A549 (cell line): ENCODE data around the gene MGMT. TPM values are rescaled to one million over a fixed set of nuclear protein-coding genes. Genes with fewer than 3 reads are reported as not detected.

Experiments
- ATAC-seq, 2 experiments: fragments of 200-7000 bp in 1 of 2; fragments of >200 bp in 1 of 2; cut with Nextera tagmentation in 1 of 2; cut with Tn5 transposase in 1 of 2; 3 replicates each; pipeline versions ENCODE4 v1.8.0 to v1.9.1; 2018 to 2020; ENCODE audit warnings: mild to moderate bottlenecking in 1 of 2, moderate library complexity in 1 of 2
- CTCF ChIA-PET: fragments of 300-600 bp; sonication (Branson Sonifier 250); formaldehyde crosslinking; extraction: SDS; loops from one replicate; lab custom pipeline; 2021; ENCODE audit warnings: antibody characterized with exemption, inconsistent platforms; lab: Yijun Ruan, JAX
- POLR2A ChIA-PET: fragments of 350-600 bp; formaldehyde crosslinking; extraction: SDS; loops from one replicate; lab custom pipeline; 2021; ENCODE audit warnings: antibody characterized with exemption, inconsistent platforms; lab: Yijun Ruan, JAX
- DNase-seq, 2 experiments: peaks; one replicate each; pipeline versions ENCODE4 v3.0.0 to v3.0.0-alpha.2; 2011 to 2016; ENCODE audit warnings: low read depth in 1 of 2, low spot score in 1 of 2
- FAIRE-seq: peaks from 2 replicates; lab custom pipeline; 2011; peaks lifted over from hg19 to GRCh38; lab: Jason Lieb, UNC
- H3K27ac ChIP-seq, 2 experiments: fragments of >200 bp; sonication (Bioruptor Twin); formaldehyde crosslinking; 3 replicates each; pipeline ENCODE4 v1.5.1; 2016 to 2017
- H3K4me1 ChIP-seq: fragments of >200 bp; sonication (Bioruptor Twin); formaldehyde crosslinking; 3 replicates; pipeline ENCODE4 v1.6.1; 2016
- H3K4me2 ChIP-seq: fragments of >200 bp; sonication (Bioruptor Twin); formaldehyde crosslinking; 3 replicates; pipeline ENCODE4 v1.6.1; 2016
- H3K4me3 ChIP-seq: fragments of >200 bp; sonication (Bioruptor Twin); formaldehyde crosslinking; 3 replicates; pipeline ENCODE4 v1.5.1; 2016
- H3K9me3 ChIP-seq: fragments of >200 bp; sonication (Bioruptor Twin); formaldehyde crosslinking; 3 replicates; pipeline ENCODE4 v1.6.1; 2016
- BHLHE40 ChIP-seq: IDR thresholded peaks from 2 replicates; pipeline ENCODE4 v1.6.1; 2012; ENCODE audit warnings: low read depth, low read length, inconsistent platforms
- CBX2 ChIP-seq: fragments of 200-600 bp; sonication (generic); IDR thresholded peaks from 2 replicates; pipeline ENCODE4 v1.6.1; 2016; ENCODE audit warnings: low read depth, mild to moderate bottlenecking, borderline replicate concordance
- CBX8 ChIP-seq: fragments of 200-600 bp; sonication (generic); IDR thresholded peaks from 2 replicates; pipeline ENCODE4 v1.6.1; 2016
- CEBPB ChIP-seq, 2 experiments: fragments of >200 bp in 1 of 2; sonication (Bioruptor Twin) in 1 of 2; formaldehyde crosslinking in 1 of 2; IDR thresholded peaks; 2 replicates each; pipeline ENCODE4 v1.6.1; 2012 to 2016
- CHD2 ChIP-seq: fragments of 150-350 bp; IDR thresholded peaks from 2 replicates; pipeline ENCODE4 v1.6.1; 2014; ENCODE audit warnings: low read length; ENCODE audit not compliant: partially characterized antibody
- FOSL2 ChIP-seq, 2 experiments: fragments of 450-650 bp in 1 of 2; fragments of >200 bp in 1 of 2; sonication (Bioruptor Twin) in 1 of 2; formaldehyde crosslinking; IDR thresholded peaks; 2 replicates each; pipeline versions ENCODE4 v1.5.0 to v1.6.1; 2016 to 2020; ENCODE audit warnings: mild to moderate bottlenecking in 1 of 2, moderate library complexity in 1 of 2
- GATA3 ChIP-seq: IDR thresholded peaks from 2 replicates; pipeline ENCODE4 v1.6.1; 2012; ENCODE audit warnings: borderline replicate concordance
- MAX ChIP-seq: IDR thresholded peaks from 2 replicates; pipeline ENCODE4 v1.6.1; 2012
- MYC ChIP-seq: IDR thresholded peaks from 2 replicates; pipeline ENCODE4 v1.6.1; 2012; ENCODE audit warnings: mild to moderate bottlenecking, inconsistent platforms, low read length, improper control_type of control experiment, borderline replicate concordance
- PBX3 ChIP-seq: IDR thresholded peaks from 2 replicates; pipeline ENCODE4 v1.6.1; 2012
- POLR2A ChIP-seq: IDR thresholded peaks from 2 replicates; pipeline ENCODE4 v1.6.1; 2012; ENCODE audit warnings: mild to moderate bottlenecking, low read length
- RNF2 ChIP-seq: fragments of 200-600 bp; sonication (generic); IDR thresholded peaks from 2 replicates; pipeline ENCODE4 v1.6.1; 2016; ENCODE audit warnings: low read depth, mild to moderate bottlenecking, antibody characterized with exemption, moderate library complexity, borderline replicate concordance
- SREBF2 ChIP-seq: fragments of 450-650 bp; IDR thresholded peaks from 2 replicates; pipeline ENCODE4 v1.6.1; 2014; ENCODE audit warnings: mild to moderate bottlenecking, moderate library complexity
- TP53 ChIP-seq: fragments of 250-450 bp; sonication (Bioruptor Pico); IDR thresholded peaks from 2 replicates; pipeline ENCODE4 v1.5.0; 2021; ENCODE audit warnings: mild to moderate bottlenecking, moderate library complexity
- ZC3H11A ChIP-seq: fragments of 450-650 bp; IDR thresholded peaks from 2 replicates; pipeline ENCODE4 v1.6.1; 2014; ENCODE audit warnings: antibody characterized with exemption, mild to moderate bottlenecking
- ZFP36 ChIP-seq: fragments of 450-650 bp; IDR thresholded peaks from 2 replicates; pipeline ENCODE4 v1.6.1; 2014; ENCODE audit warnings: borderline replicate concordance; ENCODE audit not compliant: partially characterized antibody
- ZSCAN20 ChIP-seq: fragments of 250-450 bp; sonication (Bioruptor Pico); IDR thresholded peaks from 2 replicates; pipeline ENCODE4 v1.8.0; 2022; ENCODE audit warnings: mild to moderate bottlenecking, moderate library complexity
- WGBS: methylation state at CpG from one replicate; pipeline ENCODE4 v1.1.6; 2017; ENCODE audit errors: missing lambda C conversion rate; 5-methylcytosine and 5-hydroxymethylcytosine counted together
- polyA plus RNA-seq, 4 experiments: library from polyadenylated mRNA; depleted of rRNA in 3 of 4; stranded (reverse); fragments of >200 nt; fragmentation: RNase III in 1 of 4; extraction: RNeasy Plus Mini Kit Qiagen cat#74134 plus additional on column Dnase treatment in 1 of 4; gene quantifications; 2 replicates in 3 of 4; 3 replicates in 1 of 4; pipeline ENCODE4 v1.2.3, GENCODE V29; 2011 to 2017
- TF ChIP-seq, protein P1 (sequence below): fragments of >200 bp; sonication (Bioruptor Twin); formaldehyde crosslinking; IDR thresholded peaks from 3 replicates; pipeline ENCODE4 v1.5.1; 2016
- TF ChIP-seq, protein P2 (sequence below): fragments of >200 bp; sonication (Bioruptor Twin); formaldehyde crosslinking; IDR thresholded peaks from 3 replicates; pipeline ENCODE4 v1.6.1; 2016
- TF ChIP-seq, protein P3 (sequence below): fragments of >200 bp; sonication (Bioruptor Twin); formaldehyde crosslinking; IDR thresholded peaks from 2 replicates; pipeline ENCODE4 v1.6.1; 2016
- TF ChIP-seq, protein P4 (sequence below): fragments of 150-350 bp; IDR thresholded peaks from 2 replicates; pipeline ENCODE4 v1.6.1; 2014; ENCODE audit warnings: low read depth, mild to moderate bottlenecking, low read length

The MGMT gene
- polyA plus RNA-seq, 2 of the 4 experiments (the other 2 are of a cell fraction), result 4.9 to 5.2 TPM

- Histone ChIP-seq H3K4me2 (no peak overlapping the region), H3K9me3 (no peaks in the 10 kb centered on the region)
- FAIRE-seq, result no peak
- TF ChIP-seq, protein P1, sequence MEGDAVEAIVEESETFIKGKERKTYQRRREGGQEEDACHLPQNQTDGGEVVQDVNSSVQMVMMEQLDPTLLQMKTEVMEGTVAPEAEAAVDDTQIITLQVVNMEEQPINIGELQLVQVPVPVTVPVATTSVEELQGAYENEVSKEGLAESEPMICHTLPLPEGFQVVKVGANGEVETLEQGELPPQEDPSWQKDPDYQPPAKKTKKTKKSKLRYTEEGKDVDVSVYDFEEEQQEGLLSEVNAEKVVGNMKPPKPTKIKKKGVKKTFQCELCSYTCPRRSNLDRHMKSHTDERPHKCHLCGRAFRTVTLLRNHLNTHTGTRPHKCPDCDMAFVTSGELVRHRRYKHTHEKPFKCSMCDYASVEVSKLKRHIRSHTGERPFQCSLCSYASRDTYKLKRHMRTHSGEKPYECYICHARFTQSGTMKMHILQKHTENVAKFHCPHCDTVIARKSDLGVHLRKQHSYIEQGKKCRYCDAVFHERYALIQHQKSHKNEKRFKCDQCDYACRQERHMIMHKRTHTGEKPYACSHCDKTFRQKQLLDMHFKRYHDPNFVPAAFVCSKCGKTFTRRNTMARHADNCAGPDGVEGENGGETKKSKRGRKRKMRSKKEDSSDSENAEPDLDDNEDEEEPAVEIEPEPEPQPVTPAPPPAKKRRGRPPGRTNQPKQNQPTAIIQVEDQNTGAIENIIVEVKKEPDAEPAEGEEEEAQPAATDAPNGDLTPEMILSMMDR, result no peak
- no peak for TF ChIP-seq GATA3
- TF ChIP-seq ZSCAN20, result no peak
- no peak for TF ChIP-seq CEBPB (IDR thresholded peaks at IDR 0.05)
- TF ChIP-seq CBX8, result no peak
- TF ChIP-seq, protein P2, sequence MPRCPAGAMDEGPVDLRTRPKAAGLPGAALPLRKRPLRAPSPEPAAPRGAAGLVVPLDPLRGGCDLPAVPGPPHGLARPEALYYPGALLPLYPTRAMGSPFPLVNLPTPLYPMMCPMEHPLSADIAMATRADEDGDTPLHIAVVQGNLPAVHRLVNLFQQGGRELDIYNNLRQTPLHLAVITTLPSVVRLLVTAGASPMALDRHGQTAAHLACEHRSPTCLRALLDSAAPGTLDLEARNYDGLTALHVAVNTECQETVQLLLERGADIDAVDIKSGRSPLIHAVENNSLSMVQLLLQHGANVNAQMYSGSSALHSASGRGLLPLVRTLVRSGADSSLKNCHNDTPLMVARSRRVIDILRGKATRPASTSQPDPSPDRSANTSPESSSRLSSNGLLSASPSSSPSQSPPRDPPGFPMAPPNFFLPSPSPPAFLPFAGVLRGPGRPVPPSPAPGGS, result no peak
- no peak for TF ChIP-seq POLR2A
- no peak for TF ChIP-seq RNF2
- TF ChIP-seq, protein P3, sequence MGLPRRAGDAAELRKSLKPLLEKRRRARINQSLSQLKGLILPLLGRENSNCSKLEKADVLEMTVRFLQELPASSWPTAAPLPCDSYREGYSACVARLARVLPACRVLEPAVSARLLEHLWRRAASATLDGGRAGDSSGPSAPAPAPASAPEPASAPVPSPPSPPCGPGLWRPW, result no peak
- TF ChIP-seq PBX3, result no peak
- TF ChIP-seq ZFP36, result no peak
- TF ChIP-seq TP53 (CRISPR knock-in tag), result no peak
- no peak for TF ChIP-seq SREBF2
- TF ChIP-seq MAX, result no peak
- TF ChIP-seq CBX2, result no peak
- no peak for TF ChIP-seq FOSL2 (IDR thresholded peaks at IDR 0.05)
- TF ChIP-seq FOSL2 (CRISPR knock-in tag; IDR thresholded peaks at IDR 0.05), result no peak
- no peak for TF ChIP-seq CHD2
- no peak for TF ChIP-seq BHLHE40
- TF ChIP-seq ZC3H11A, result no peak
- no peak for TF ChIP-seq MYC
- TF ChIP-seq, all 56 proteins: peak for 0
- 21% methylated on average over 8 of the region's 8 CpGs for WGBS
- Histone ChIP-seq H3K4me3 (no peak overlapping the region), H3K27ac (no peak overlapping the region), H3K4me1 (no peaks in the 10 kb centered on the region)
- ChIA-PET CTCF (no interaction called here), POLR2A (no interaction called here)
- no peak for ATAC-seq
- DNase-seq, result no peak
Measured at GRCh38 chr10:129607607-129608109, 140.6 kb downstream of the MGMT start.

DNA sequence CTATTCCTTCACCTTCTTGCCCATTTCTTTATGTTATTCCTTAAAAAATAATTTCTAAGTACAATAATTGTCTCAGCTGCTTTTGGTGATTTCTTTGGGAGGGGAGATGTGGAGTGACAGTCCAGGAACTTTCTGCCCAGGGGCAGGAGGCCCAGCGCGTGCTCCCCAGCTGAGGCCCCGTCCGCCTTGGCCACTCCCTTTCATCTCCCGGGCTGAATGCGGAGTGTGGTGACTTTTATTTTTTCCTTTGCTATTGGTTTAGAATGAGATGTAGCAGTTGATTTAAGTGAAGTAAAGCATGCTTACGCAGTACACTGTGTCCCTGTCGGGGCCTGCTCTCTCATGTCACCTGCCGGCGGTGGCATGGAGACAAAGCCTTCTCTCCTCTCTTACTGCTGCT lies 141.6 kb downstream of the MGMT start:
- ChIA-PET POLR2A (no interaction called here), CTCF (no interaction called here)
- TF ChIP-seq, protein P4, sequence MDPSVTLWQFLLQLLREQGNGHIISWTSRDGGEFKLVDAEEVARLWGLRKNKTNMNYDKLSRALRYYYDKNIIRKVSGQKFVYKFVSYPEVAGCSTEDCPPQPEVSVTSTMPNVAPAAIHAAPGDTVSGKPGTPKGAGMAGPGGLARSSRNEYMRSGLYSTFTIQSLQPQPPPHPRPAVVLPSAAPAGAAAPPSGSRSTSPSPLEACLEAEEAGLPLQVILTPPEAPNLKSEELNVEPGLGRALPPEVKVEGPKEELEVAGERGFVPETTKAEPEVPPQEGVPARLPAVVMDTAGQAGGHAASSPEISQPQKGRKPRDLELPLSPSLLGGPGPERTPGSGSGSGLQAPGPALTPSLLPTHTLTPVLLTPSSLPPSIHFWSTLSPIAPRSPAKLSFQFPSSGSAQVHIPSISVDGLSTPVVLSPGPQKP, result no peak
- TF ChIP-seq CEBPB (IDR thresholded peaks at IDR 0.05), result no peak
- TF ChIP-seq, protein P2, result no peak
- no peak for TF ChIP-seq PBX3
- Histone ChIP-seq H3K4me3 (no peak overlapping the region), H3K4me2 (no peak overlapping the region), H3K27ac (no peak overlapping the region), H3K4me1 (no peaks in the 10 kb centered on the region), H3K9me3 (no peaks in the 10 kb centered on the region)
- 46% methylated on average over 10 of the region's 10 CpGs for WGBS
- DNase-seq (no peak), ATAC-seq (no peak), FAIRE-seq (no peak)
